KMS-11 (cell line): ENCODE data around the gene MAGI2.
"Not testable (repeated sequence)": the region's sequence is repeated elsewhere in the genome, so short reads cannot be mapped to it uniquely, and the experiment has no call there.

Experiments used
- H2AFZ ChIP-seq: fragments of 200-600 bp; sonication (generic); 2 replicates; pipeline ENCODE4 v1.6.1; 2016; ENCODE audit warnings: antibody characterized with exemption, mixed run types, low read depth
- H3K27ac ChIP-seq: fragments of 200-600 bp; sonication (generic); 2 replicates; pipeline ENCODE4 v1.6.1; 2016; ENCODE audit warnings: mild to moderate bottlenecking, mixed run types
- H3K27me3 ChIP-seq: fragments of 200-600 bp; sonication (generic); 2 replicates; pipeline ENCODE4 v1.6.1; 2017; ENCODE audit warnings: mild to moderate bottlenecking, low read depth, mixed run types, moderate library complexity; ENCODE audit not compliant: insufficient read depth
- H3K36me3 ChIP-seq: fragments of 200-600 bp; sonication (generic); 2 replicates; pipeline ENCODE4 v1.6.1; 2017; ENCODE audit warnings: mild to moderate bottlenecking, mixed run types; ENCODE audit not compliant: insufficient read depth
- H3K4me1 ChIP-seq: fragments of 200-600 bp; sonication (generic); 2 replicates; pipeline ENCODE4 v1.6.1; 2016; ENCODE audit warnings: mild to moderate bottlenecking, low read depth, mixed run types; ENCODE audit not compliant: poor library complexity, severe bottlenecking
- H3K4me2 ChIP-seq: fragments of 200-600 bp; sonication (generic); 2 replicates; pipeline ENCODE4 v1.7.0; 2016; ENCODE audit warnings: mild to moderate bottlenecking, mixed run types
- H3K4me3 ChIP-seq: fragments of 200-600 bp; sonication (generic); IDR thresholded peaks from 2 replicates; pipeline ENCODE4 v1.6.1; 2017; ENCODE audit warnings: low read depth, low read length, mixed read lengths; ENCODE audit not compliant: insufficient read depth
- H3K79me2 ChIP-seq: fragments of 200-600 bp; sonication (generic); 2 replicates; pipeline ENCODE4 v1.6.1; 2016; ENCODE audit warnings: low read depth, mixed run types; ENCODE audit not compliant: insufficient read depth
- H3K9ac ChIP-seq: fragments of 200-600 bp; sonication (generic); 2 replicates; pipeline ENCODE4 v1.6.1; 2016; ENCODE audit warnings: mild to moderate bottlenecking, mixed run types
- H4K20me1 ChIP-seq: fragments of 200-600 bp; sonication (generic); 2 replicates; pipeline ENCODE4 v1.6.1; 2016; ENCODE audit warnings: mild to moderate bottlenecking, mixed run types; ENCODE audit not compliant: insufficient read depth
- TF ChIP-seq, protein P1 (sequence below): fragments of 200-600 bp; sonication (generic); conservative IDR thresholded peaks from 2 replicates; pipeline ENCODE4 v1.6.1; 2017; ENCODE audit warnings: low read depth, mild to moderate bottlenecking, antibody characterized with exemption, low read length, moderate library complexity, mixed read lengths

The MAGI2 gene

DNA sequence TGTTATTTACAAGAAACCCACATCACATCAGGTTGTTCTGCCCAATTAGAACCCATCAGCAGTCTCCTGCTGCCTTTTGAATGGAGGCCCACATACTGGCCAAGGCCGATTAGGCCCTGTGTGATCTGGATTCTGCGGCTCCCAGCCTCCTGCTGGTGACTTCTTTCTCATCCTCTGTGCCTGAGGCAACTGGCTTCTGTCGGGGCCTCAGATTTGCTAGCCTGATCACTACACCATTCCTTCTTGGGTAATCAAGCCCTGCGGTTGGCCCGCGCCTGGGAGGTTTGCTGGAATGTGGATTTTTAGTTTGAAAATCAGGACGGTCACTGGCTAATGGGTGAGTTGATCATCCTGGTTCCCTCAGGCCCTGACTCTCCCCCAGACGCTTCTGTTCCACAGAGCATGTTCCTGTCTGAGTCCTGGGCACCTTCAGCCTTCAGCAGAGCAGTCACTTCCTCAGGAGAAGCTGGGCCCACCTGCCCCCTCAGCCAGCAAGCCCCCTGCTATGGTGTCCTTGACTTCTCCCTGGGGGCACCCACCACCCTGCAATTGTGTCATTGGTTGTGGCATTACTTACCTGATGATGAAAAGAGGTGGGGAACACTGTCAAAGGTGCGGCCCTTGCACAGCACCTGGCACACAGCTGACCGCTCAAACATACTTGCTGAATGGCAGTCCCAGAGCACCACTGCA lies 1447.3 kb downstream of the MAGI2 start:
- no peak overlapping the region for H3K4me3 ChIP-seq
- TF ChIP-seq, protein P1, sequence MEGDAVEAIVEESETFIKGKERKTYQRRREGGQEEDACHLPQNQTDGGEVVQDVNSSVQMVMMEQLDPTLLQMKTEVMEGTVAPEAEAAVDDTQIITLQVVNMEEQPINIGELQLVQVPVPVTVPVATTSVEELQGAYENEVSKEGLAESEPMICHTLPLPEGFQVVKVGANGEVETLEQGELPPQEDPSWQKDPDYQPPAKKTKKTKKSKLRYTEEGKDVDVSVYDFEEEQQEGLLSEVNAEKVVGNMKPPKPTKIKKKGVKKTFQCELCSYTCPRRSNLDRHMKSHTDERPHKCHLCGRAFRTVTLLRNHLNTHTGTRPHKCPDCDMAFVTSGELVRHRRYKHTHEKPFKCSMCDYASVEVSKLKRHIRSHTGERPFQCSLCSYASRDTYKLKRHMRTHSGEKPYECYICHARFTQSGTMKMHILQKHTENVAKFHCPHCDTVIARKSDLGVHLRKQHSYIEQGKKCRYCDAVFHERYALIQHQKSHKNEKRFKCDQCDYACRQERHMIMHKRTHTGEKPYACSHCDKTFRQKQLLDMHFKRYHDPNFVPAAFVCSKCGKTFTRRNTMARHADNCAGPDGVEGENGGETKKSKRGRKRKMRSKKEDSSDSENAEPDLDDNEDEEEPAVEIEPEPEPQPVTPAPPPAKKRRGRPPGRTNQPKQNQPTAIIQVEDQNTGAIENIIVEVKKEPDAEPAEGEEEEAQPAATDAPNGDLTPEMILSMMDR, result no peak
- no peak overlapping the region for H2AFZ ChIP-seq
- H3K4me1 ChIP-seq, result no peaks in the 10 kb centered on the region
- H3K79me2 ChIP-seq, result no peaks in the 10 kb centered on the region
- no peak overlapping the region for H3K27ac ChIP-seq
- H3K36me3 ChIP-seq, result no peaks in the 10 kb centered on the region
- H3K4me2 ChIP-seq, result no peak overlapping the region
- H3K27me3 ChIP-seq, result no peaks in the 10 kb centered on the region
- H4K20me1 ChIP-seq, result no peaks in the 10 kb centered on the region
- no peak overlapping the region for H3K9ac ChIP-seq

DNA sequence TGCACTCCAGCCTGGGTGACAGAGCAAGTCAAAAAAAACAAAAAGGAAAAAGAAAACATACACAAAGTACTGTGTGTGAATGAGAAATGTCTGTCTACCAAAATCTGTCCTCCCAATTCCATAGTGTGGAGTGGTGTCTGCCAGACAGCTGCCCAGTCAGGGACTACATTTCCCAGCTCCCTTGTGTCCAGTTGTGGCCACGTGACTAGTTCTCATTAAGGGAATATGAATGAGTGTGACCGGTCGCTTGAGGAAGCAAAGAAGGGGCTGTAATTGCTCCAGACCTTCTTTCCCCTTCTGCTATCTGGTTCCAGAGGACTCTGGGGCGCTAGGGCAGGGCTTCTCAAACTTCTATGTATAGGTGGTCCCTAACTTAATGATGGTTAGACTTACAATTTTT lies 1450.8 kb downstream of the MAGI2 start:
- Histone ChIP-seq H3K9ac (no peak overlapping the region), H3K79me2 (no peaks in the 10 kb centered on the region), H3K27me3 (no peaks in the 10 kb centered on the region), H3K4me1 (no peaks in the 10 kb centered on the region), H4K20me1 (no peaks in the 10 kb centered on the region), H3K4me2 (no peak overlapping the region), H3K36me3 (no peaks in the 10 kb centered on the region), H3K27ac (no peak overlapping the region), H3K4me3 (no peak overlapping the region), H2AFZ (no peak overlapping the region)
- TF ChIP-seq, protein P1, result no peak

DNA sequence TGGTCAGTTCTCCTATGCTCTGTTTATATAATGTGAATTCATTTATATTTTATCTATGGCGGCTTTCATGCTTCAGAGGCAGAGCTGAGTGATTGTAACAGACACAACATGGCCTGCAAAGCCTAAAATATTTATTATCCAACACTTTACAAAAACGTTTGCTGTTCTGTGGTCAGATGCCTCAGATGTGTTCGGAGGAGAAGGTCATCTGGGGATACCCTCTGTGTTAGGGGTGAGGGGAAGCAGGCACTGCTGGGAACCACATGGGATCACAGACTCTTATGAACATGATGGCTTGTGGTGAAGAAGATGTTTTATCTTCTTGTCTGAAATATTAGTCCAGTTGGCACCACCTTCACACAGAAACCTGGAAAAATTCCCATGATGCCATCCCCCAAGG lies 1451.4 kb downstream of the MAGI2 start:
- TF ChIP-seq, protein P1, result no peak
- no peak overlapping the region for H3K4me2 ChIP-seq
- H2AFZ ChIP-seq, result no peak overlapping the region
- H4K20me1 ChIP-seq, result no peaks in the 10 kb centered on the region
- H3K9ac ChIP-seq, result no peak overlapping the region
- no peak overlapping the region for H3K4me3 ChIP-seq
- H3K36me3 ChIP-seq, result no peaks in the 10 kb centered on the region
- H3K27ac ChIP-seq, result no peak overlapping the region
- H3K27me3 ChIP-seq, result no peaks in the 10 kb centered on the region
- no peaks in the 10 kb centered on the region for H3K4me1 ChIP-seq
- no peaks in the 10 kb centered on the region for H3K79me2 ChIP-seq

DNA sequence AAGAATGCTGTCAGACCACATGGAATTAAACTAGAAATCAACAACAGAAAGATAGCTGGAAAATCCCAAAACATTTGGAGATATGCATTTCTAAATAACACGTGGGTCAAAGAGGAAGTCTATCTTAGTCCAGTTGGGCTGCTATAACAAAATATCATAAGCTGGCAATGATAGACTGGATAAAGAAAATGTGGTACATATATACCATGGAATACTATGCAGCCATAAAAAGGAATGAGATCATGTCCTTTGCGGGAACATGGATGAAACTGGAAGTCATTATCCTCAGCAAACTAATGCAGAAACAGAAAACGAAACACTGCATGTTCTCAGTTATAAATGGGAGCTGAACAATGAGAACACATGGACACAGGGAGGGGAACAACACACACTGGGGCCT lies 1454.3 kb downstream of the MAGI2 start:
- not testable (repeated sequence) for H3K4me1 ChIP-seq, H3K9ac ChIP-seq, H3K4me3 ChIP-seq, H4K20me1 ChIP-seq, H3K4me2 ChIP-seq, H3K79me2 ChIP-seq, H3K27ac ChIP-seq, H2AFZ ChIP-seq, H3K36me3 ChIP-seq, H3K27me3 ChIP-seq

DNA sequence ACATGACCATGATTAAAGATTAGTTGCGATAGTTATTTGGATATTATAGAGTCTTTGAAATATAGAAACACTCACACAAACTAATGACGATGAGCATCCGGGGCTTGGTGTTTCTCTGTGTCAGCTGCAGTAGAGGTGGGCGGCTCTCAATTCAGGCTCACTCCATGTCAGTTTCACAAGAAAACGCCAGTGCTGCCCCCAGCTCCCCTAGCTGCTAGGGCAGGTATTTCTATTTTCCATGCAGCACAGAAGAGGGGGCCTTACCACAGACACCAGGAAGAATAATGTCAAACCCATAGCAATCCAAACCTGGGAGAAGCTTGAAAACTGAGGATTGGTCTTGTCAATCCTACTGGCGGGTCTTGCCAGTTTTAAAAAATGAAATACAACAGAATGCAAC lies 1457.8 kb downstream of the MAGI2 start:
- Histone ChIP-seq H2AFZ (no peak overlapping the region), H4K20me1 (no peaks in the 10 kb centered on the region)
- TF ChIP-seq, protein P1, result no peak

More for the DNA sequence above, 1457.8 kb downstream of the MAGI2 start:
- Histone ChIP-seq H3K4me3 (no peak overlapping the region), H3K36me3 (no peaks in the 10 kb centered on the region), H3K27ac (no peak overlapping the region), H3K4me2 (no peak overlapping the region), H3K9ac (no peak overlapping the region), H3K4me1 (no peaks in the 10 kb centered on the region), H3K27me3 (no peaks in the 10 kb centered on the region), H3K79me2 (no peaks in the 10 kb centered on the region)
